Neural cell (in vitro differentiated cells): Measurements from ENCODE around the gene SGPP2. TPM values are rescaled to one million over a fixed set of nuclear protein-coding genes. Genes with fewer than 3 reads are reported as not detected.

Experiments
- H2AFZ ChIP-seq: fragments of 200-600, 300-800 bp; sonication (generic), shearing (Covaris generic); 2 replicates; pipeline ENCODE4 v1.6.0; 2014; ENCODE audit warnings: low read depth, mild to moderate bottlenecking, antibody characterized with exemption, low read length, moderate library complexity
- H3F3A ChIP-seq: fragments of 200-600 bp; shearing (Covaris generic); 2 replicates; pipeline ENCODE4 v1.6.1; 2016; ENCODE audit warnings: mild to moderate bottlenecking, moderate library complexity, mixed read lengths, antibody characterized with exemption, low read length; ENCODE audit not compliant: insufficient read depth, poor library complexity, severe bottlenecking
- H3K27ac ChIP-seq: fragments of 200-600, 300-800 bp; sonication (generic), shearing (Covaris generic); 2 replicates; pipeline ENCODE4 v1.5.1; 2014; ENCODE audit warnings: mild to moderate bottlenecking, low read length, moderate library complexity
- H3K27me3 ChIP-seq: fragments of 300-800, 200-600 bp; sonication (generic), shearing (Covaris generic); 2 replicates; pipeline ENCODE4 v1.6.0; 2014; ENCODE audit warnings: mild to moderate bottlenecking, low read depth, low read length, moderate library complexity; ENCODE audit not compliant: insufficient read depth
- H3K36me3 ChIP-seq: fragments of 300-800, 200-600 bp; sonication (generic), shearing (Covaris generic); 2 replicates; pipeline ENCODE4 v1.5.1; 2014; ENCODE audit warnings: mild to moderate bottlenecking, antibody characterized with exemption, low read length, moderate library complexity; ENCODE audit not compliant: insufficient read depth
- H3K4me2 ChIP-seq: fragments of 300-800, 200-600 bp; sonication (generic), shearing (Covaris generic); 2 replicates; pipeline ENCODE4 v1.6.0; 2014; ENCODE audit warnings: mild to moderate bottlenecking, low read length
- H3K4me3 ChIP-seq: fragments of 300-800, 200-600 bp; sonication (generic), shearing (Covaris generic); 2 replicates; pipeline ENCODE4 v1.5.1; 2014; ENCODE audit warnings: mild to moderate bottlenecking, low read length, moderate library complexity
- H3K79me2 ChIP-seq: fragments of 200-600 bp; shearing (Covaris generic); replicated peaks from 2 replicates; pipeline ENCODE4 v1.6.0; 2014; ENCODE audit warnings: mild to moderate bottlenecking, low read length, moderate library complexity; ENCODE audit not compliant: insufficient read depth
- H3K9ac ChIP-seq: fragments of 300-800, 200-600 bp; sonication (generic), shearing (Covaris generic); 2 replicates; pipeline ENCODE4 v1.6.1; 2016; ENCODE audit warnings: mild to moderate bottlenecking, low read length, mixed read lengths
- H3K9me2 ChIP-seq: fragments of 200-600 bp; shearing (Covaris generic); 2 replicates; pipeline ENCODE4 v1.6.1; 2016; ENCODE audit warnings: mild to moderate bottlenecking, low read length, mixed read lengths; ENCODE audit not compliant: insufficient read depth
- H3K9me3 ChIP-seq: fragments of 200-600, 300-800 bp; sonication (generic), shearing (Covaris generic); 2 replicates; pipeline ENCODE4 v1.6.1; 2016; ENCODE audit warnings: mild to moderate bottlenecking, mixed run types, low read length, moderate library complexity, mixed read lengths
- H4K20me1 ChIP-seq: fragments of 200-600 bp; shearing (Covaris generic); 2 replicates; pipeline ENCODE4 v1.6.1; 2016; ENCODE audit warnings: mild to moderate bottlenecking, mixed run types; ENCODE audit not compliant: insufficient read depth
- CTCF ChIP-seq: fragments of 450-650 bp; IDR thresholded peaks from 2 replicates; pipeline ENCODE4 v1.5.1; 2014; ENCODE audit warnings: antibody characterized with exemption, mild to moderate bottlenecking, moderate library complexity; ENCODE audit not compliant: poor library complexity, severe bottlenecking
- EP300 ChIP-seq: fragments of 450-650 bp; conservative IDR thresholded peaks from 2 replicates; pipeline ENCODE4 v1.6.1; 2014; ENCODE audit warnings: antibody characterized with exemption, mild to moderate bottlenecking, moderate library complexity; ENCODE audit not compliant: poor library complexity, severe bottlenecking
- EZH2 ChIP-seq: fragments of 200-600, 300-800 bp; shearing (Covaris generic), sonication (generic); IDR thresholded peaks from 2 replicates; pipeline ENCODE4 v1.6.1; 2014; ENCODE audit warnings: antibody characterized with exemption, low read length, borderline replicate concordance, mild to moderate bottlenecking; ENCODE audit not compliant: insufficient read depth, poor library complexity, severe bottlenecking
- MXI1 ChIP-seq: fragments of 450-650 bp; conservative IDR thresholded peaks from 2 replicates; pipeline ENCODE4 v1.6.1; 2014; ENCODE audit warnings: antibody characterized with exemption, mild to moderate bottlenecking; ENCODE audit not compliant: poor library complexity, severe bottlenecking
- POLR2AphosphoS5 ChIP-seq: IDR thresholded peaks from 2 replicates; pipeline ENCODE4 v1.6.1; 2012
- RAD21 ChIP-seq: fragments of 450-650 bp; conservative IDR thresholded peaks from 2 replicates; pipeline ENCODE4 v1.6.1; 2014; ENCODE audit warnings: antibody characterized with exemption, mild to moderate bottlenecking, moderate library complexity
- REST ChIP-seq: IDR thresholded peaks from 2 replicates; pipeline ENCODE4 v1.6.1; 2012; ENCODE audit warnings: borderline replicate concordance
- SMC3 ChIP-seq: fragments of 450-650 bp; conservative IDR thresholded peaks from 2 replicates; pipeline ENCODE4 v1.6.1; 2014; ENCODE audit warnings: antibody characterized with exemption, mild to moderate bottlenecking, moderate library complexity; ENCODE audit not compliant: poor library complexity
- TAF1 ChIP-seq: IDR thresholded peaks from 2 replicates; pipeline ENCODE4 v1.6.1; 2012; ENCODE audit warnings: low read depth
- polyA plus RNA-seq: library from polyadenylated mRNA; depleted of rRNA; stranded (reverse); fragments of >200 nt; gene quantifications from 2 replicates; pipeline ENCODE4 v1.2.3, GENCODE V29; 2014

Gene SGPP2
- polyA plus RNA-seq, 1 donor from 2014 or later: 0.38 TPM

- Histone ChIP-seq H3K9me2 (no peaks in the 10 kb centered on the region), H3F3A (no peaks in the 10 kb centered on the region), H3K9ac (no peak overlapping the region), H3K27ac (no peak overlapping the region), H4K20me1 (no peaks in the 10 kb centered on the region), H3K79me2 (no peaks in the 10 kb centered on the region), H2AFZ (no peak overlapping the region), H3K27me3 (peaks cover 8% of the 10 kb centered on the region), H3K9me3 (no peaks in the 10 kb centered on the region), H3K4me2 (no peak overlapping the region), H3K36me3 (no peaks in the 10 kb centered on the region), H3K4me3 (no peak overlapping the region)
- TF ChIP-seq RAD21 (no peak), CTCF (no peak), POLR2AphosphoS5 (no peak), TAF1 (no peak), REST (no peak), EZH2 (no peak), SMC3 (no peak), MXI1 (no peak), EP300 (no peak)
These were observed 6.3 kb downstream of the SGPP2 start for GRCh38 chr2:222430681-222431080.

- no peaks in the 10 kb centered on the region for H3K9me2 ChIP-seq
- no peak overlapping the region for H2AFZ ChIP-seq
- H3F3A ChIP-seq: no peaks in the 10 kb centered on the region
- H3K9ac ChIP-seq: no peak overlapping the region
- H3K27me3 ChIP-seq: no peaks in the 10 kb centered on the region
- H3K4me2 ChIP-seq: no peak overlapping the region
- H3K79me2 ChIP-seq: no peaks in the 10 kb centered on the region
- H3K36me3 ChIP-seq: no peaks in the 10 kb centered on the region
- H3K27ac ChIP-seq: no peak overlapping the region
- H3K9me3 ChIP-seq: no peaks in the 10 kb centered on the region
- no peak for TF ChIP-seq MXI1
- no peak for TF ChIP-seq POLR2AphosphoS5
- TF ChIP-seq SMC3: no peak
- no peak for TF ChIP-seq RAD21
- no peak for TF ChIP-seq REST
- TF ChIP-seq EZH2: no peak
- no peak for TF ChIP-seq CTCF
- TF ChIP-seq EP300: no peak
- no peak for TF ChIP-seq TAF1
- H4K20me1 ChIP-seq: no peaks in the 10 kb centered on the region
- no peak overlapping the region for H3K4me3 ChIP-seq
These were observed 7.5 kb downstream of the SGPP2 start for GRCh38 chr2:222431869-222432268.
